K562 (cell line): ENCODE results near the gene PRELID1. TPM values are rescaled to one million over a fixed set of nuclear protein-coding genes. Genes with fewer than 3 reads are reported as not detected.

Experiments used
- ARID1B ChIP-seq: fragments of 450-650 bp; IDR thresholded peaks from 2 replicates; pipeline ENCODE4 v1.6.1; 2016; ENCODE audit warnings: antibody characterized with exemption, mild to moderate bottlenecking, inconsistent platforms
- HDAC6 ChIP-seq: IDR thresholded peaks from 2 replicates; pipeline ENCODE4 v1.6.1; 2012; ENCODE audit warnings: low read depth, mild to moderate bottlenecking, control low read depth, inconsistent platforms, low read length, moderate library complexity
- RAD21 ChIP-seq, 2 experiments: fragments of 250-450 bp in 1 of 2; fragments of 450-650 bp in 1 of 2; sonication (Bioruptor Pico) in 1 of 2; formaldehyde crosslinking in 1 of 2; IDR thresholded peaks in 1 of 2; conservative IDR thresholded peaks in 1 of 2; 2 replicates each; pipeline versions ENCODE4 v1.4.0 to v1.8.0; 2020 to 2022; ENCODE audit warnings: mild to moderate bottlenecking in 2 of 2, moderate library complexity in 1 of 2
- SMARCA4 ChIP-seq: fragments of 450-650 bp; IDR thresholded peaks from 2 replicates; pipeline ENCODE4 v1.6.1; 2016
- TCFL5 ChIP-seq: fragments of 250-450 bp; sonication (Bioruptor Pico); conservative IDR thresholded peaks from 2 replicates; pipeline ENCODE4 v1.6.1; 2021; ENCODE audit warnings: mild to moderate bottlenecking, moderate library complexity, matching md5 sums
- YY1 ChIP-seq, 3 experiments: IDR thresholded peaks; 2 replicates each; pipeline ENCODE4 v1.6.1; 2011; ENCODE audit warnings: low read length in 2 of 3, mild to moderate bottlenecking in 2 of 3, moderate library complexity in 2 of 3, borderline replicate concordance in 1 of 3, control low read depth in 1 of 3, low read depth in 1 of 3; ENCODE audit not compliant: insufficient read depth in 3 of 3, insufficient replicate concordance in 2 of 3, control insufficient read depth in 1 of 3, insufficient read length in 1 of 3; ENCODE audit errors: extremely low read depth in 1 of 3
- ZBTB7A ChIP-seq: IDR thresholded peaks from 2 replicates; pipeline ENCODE4 v1.6.1; 2011; ENCODE audit warnings: low read depth, mild to moderate bottlenecking, low read length, moderate library complexity, borderline replicate concordance; ENCODE audit not compliant: control insufficient read depth
- ZKSCAN8 ChIP-seq: fragments of 200-800 bp; sonication (Bioruptor generic); IDR thresholded peaks from 2 replicates; pipeline ENCODE4 v1.6.1; 2016; ENCODE audit warnings: missing genetic modification characterization, missing compliant biosample characterization
- ZNF408 ChIP-seq: fragments of 250-450 bp; sonication (Bioruptor Pico); IDR thresholded peaks from 2 replicates; pipeline ENCODE4 v1.4.0; 2020; ENCODE audit warnings: low read depth, mild to moderate bottlenecking, moderate library complexity
- polyA plus RNA-seq, 8 experiments: library from polyadenylated mRNA; depleted of rRNA in 4 of 8; stranded (reverse) in 5 of 8; unstranded in 3 of 8; fragments of >200 nt; fragmentation: Nextera tagmentation in 2 of 8; fragmentation: Illumina TruSeq in 1 of 8; extraction: Ambion mirVana in 2 of 8; extraction: Trizol in 1 of 8; gene quantifications; 2 replicates each; pipeline versions ENCODE4 v1.2.1 to v1.2.3, GENCODE V29; 2011 to 2014; ENCODE audit warnings: inconsistent platforms in 1 of 8, missing spikeins in 1 of 8
- total RNA-seq, 7 experiments: library from RNA; depleted of rRNA in 6 of 7; stranded (reverse); fragments of >200 nt in 6 of 7; fragmentation: Illumina TruSeq in 2 of 7; extraction: Trizol in 2 of 7; gene quantifications; 2 replicates each; pipeline versions ENCODE4 v1.2.1 to v1.2.3, GENCODE V29; 2011 to 2021; ENCODE audit warnings: low replicate concordance in 1 of 7
- TF ChIP-seq, protein P1 (sequence below): sonication (generic); formaldehyde crosslinking; IDR thresholded peaks from 2 replicates; pipeline ENCODE4 v1.8.1; 2023; ENCODE audit warnings: mild to moderate bottlenecking, missing genetic modification reagents
- TF ChIP-seq, protein P2 (sequence below): fragments of 250-450 bp; sonication (Bioruptor Pico); IDR thresholded peaks from 2 replicates; pipeline ENCODE4 v1.8.0; 2021; ENCODE audit warnings: borderline replicate concordance, mild to moderate bottlenecking, moderate library complexity; ENCODE audit not compliant: poor library complexity, severe bottlenecking
- TF ChIP-seq, protein P3 (sequence below): IDR thresholded peaks from 2 replicates; pipeline ENCODE4 v1.6.1; 2011; ENCODE audit warnings: borderline replicate concordance, low read depth, mild to moderate bottlenecking, moderate library complexity, low read length; ENCODE audit not compliant: insufficient read depth, poor library complexity, severe bottlenecking
- TF ChIP-seq, protein P4 (sequence below): sonication (generic); formaldehyde crosslinking; IDR thresholded peaks from 2 replicates; pipeline ENCODE4 v1.8.0; 2022; ENCODE audit warnings: missing genetic modification reagents, mild to moderate bottlenecking, moderate library complexity, borderline replicate concordance

Gene PRELID1
- total and polyA plus RNA-seq, 9 of the 15 experiments (the other 6 are each of a cell fraction or from before 2014, with no cell fraction given): 40.1 to 484 (median 340) TPM

DNA sequence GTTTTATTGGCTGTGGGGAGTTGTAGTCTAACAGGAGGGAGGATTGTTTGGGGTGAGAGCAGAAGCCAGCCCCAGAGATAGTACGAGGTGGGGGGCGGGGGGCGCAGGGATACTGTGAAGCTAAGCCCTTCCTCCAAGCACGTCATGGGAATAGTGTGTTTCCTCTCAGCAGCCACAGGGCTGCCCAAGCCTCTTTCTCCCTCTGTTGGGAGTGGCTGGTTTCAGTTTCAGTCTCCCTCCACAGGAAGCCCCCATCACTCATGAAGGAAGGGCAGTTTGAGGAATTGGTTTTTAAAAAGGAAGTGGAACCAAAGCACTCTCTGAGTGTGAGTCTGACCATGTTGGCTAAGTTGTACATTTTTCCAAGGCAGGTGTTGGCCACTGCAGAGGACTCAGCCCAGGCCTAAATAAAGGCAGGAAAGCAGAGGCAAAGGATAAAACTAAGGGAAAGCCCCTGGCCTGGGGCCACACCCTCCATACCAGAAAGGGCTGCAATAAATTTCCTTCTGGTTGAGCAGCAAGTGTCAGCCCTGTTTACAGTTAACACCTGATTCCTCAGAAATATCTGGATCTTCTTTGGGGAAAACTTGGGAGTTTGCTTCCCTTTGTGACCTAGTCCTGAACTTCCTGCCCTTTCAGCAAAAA lies 3.2 kb upstream of the PRELID1 start (continued):
- TF ChIP-seq, protein P1, sequence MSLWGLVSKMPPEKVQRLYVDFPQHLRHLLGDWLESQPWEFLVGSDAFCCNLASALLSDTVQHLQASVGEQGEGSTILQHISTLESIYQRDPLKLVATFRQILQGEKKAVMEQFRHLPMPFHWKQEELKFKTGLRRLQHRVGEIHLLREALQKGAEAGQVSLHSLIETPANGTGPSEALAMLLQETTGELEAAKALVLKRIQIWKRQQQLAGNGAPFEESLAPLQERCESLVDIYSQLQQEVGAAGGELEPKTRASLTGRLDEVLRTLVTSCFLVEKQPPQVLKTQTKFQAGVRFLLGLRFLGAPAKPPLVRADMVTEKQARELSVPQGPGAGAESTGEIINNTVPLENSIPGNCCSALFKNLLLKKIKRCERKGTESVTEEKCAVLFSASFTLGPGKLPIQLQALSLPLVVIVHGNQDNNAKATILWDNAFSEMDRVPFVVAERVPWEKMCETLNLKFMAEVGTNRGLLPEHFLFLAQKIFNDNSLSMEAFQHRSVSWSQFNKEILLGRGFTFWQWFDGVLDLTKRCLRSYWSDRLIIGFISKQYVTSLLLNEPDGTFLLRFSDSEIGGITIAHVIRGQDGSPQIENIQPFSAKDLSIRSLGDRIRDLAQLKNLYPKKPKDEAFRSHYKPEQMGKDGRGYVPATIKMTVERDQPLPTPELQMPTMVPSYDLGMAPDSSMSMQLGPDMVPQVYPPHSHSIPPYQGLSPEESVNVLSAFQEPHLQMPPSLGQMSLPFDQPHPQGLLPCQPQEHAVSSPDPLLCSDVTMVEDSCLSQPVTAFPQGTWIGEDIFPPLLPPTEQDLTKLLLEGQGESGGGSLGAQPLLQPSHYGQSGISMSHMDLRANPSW (CRISPR knock-in tag): no peak
- TF ChIP-seq ZKSCAN8 (CRISPR knock-in tag): no peak
- TF ChIP-seq RAD21 (CRISPR knock-in tag; conservative IDR thresholded peaks at IDR 0.05 in 1 of 2, IDR thresholded peaks at IDR 0.05 in 1 of 2): peak in 1 of 2 experiments; percentile 42; a peak in 2 of 4 replicates
- TF ChIP-seq, protein P2, sequence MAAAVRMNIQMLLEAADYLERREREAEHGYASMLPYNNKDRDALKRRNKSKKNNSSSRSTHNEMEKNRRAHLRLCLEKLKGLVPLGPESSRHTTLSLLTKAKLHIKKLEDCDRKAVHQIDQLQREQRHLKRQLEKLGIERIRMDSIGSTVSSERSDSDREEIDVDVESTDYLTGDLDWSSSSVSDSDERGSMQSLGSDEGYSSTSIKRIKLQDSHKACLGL (CRISPR knock-in tag): no peak
- TF ChIP-seq ARID1B: peak; percentile 10; the same call in 1 of the 2 replicates
- TF ChIP-seq TCFL5: no peak
- TF ChIP-seq SMARCA4: peak; percentile 50; the same call in 1 of the 2 replicates
- TF ChIP-seq, protein P3, sequence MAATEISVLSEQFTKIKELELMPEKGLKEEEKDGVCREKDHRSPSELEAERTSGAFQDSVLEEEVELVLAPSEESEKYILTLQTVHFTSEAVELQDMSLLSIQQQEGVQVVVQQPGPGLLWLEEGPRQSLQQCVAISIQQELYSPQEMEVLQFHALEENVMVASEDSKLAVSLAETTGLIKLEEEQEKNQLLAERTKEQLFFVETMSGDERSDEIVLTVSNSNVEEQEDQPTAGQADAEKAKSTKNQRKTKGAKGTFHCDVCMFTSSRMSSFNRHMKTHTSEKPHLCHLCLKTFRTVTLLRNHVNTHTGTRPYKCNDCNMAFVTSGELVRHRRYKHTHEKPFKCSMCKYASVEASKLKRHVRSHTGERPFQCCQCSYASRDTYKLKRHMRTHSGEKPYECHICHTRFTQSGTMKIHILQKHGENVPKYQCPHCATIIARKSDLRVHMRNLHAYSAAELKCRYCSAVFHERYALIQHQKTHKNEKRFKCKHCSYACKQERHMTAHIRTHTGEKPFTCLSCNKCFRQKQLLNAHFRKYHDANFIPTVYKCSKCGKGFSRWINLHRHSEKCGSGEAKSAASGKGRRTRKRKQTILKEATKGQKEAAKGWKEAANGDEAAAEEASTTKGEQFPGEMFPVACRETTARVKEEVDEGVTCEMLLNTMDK: peak; percentile 56
- TF ChIP-seq, protein P4, sequence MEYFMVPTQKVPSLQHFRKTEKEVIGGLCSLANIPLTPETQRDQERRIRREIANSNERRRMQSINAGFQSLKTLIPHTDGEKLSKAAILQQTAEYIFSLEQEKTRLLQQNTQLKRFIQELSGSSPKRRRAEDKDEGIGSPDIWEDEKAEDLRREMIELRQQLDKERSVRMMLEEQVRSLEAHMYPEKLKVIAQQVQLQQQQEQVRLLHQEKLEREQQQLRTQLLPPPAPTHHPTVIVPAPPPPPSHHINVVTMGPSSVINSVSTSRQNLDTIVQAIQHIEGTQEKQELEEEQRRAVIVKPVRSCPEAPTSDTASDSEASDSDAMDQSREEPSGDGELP (CRISPR knock-in tag): 0 out of 2 replicates have a peak, but pooled peaks have one; percentile 30
- peak; percentile 94 for TF ChIP-seq ZBTB7A
- no peak for TF ChIP-seq ZNF408 (CRISPR knock-in tag)
- TF ChIP-seq YY1 (IDR thresholded peaks at IDR 0.05; ENCODE audit: borderline replicate concordance in 1 of 3, control insufficient read depth in 1 of 3, extremely low read depth in 1 of 3, insufficient read depth in 3 of 3, insufficient read length in 1 of 3, insufficient replicate concordance in 2 of 3, low read depth in 1 of 3, low read length in 2 of 3): peak in 1 of 3 experiments; percentile 19
- no peak for TF ChIP-seq HDAC6
